ENCODE results near the gene RORC. TPM values are rescaled to one million over a fixed set of nuclear protein-coding genes. Genes with fewer than 3 reads are reported as not detected.

The RORC gene
- total and polyA plus RNA-seq, 2 of the 8 experiments (the other 6 are each of a cell fraction or from before 2014, with no cell fraction given): 0.44 to 0.54 TPM

DNA sequence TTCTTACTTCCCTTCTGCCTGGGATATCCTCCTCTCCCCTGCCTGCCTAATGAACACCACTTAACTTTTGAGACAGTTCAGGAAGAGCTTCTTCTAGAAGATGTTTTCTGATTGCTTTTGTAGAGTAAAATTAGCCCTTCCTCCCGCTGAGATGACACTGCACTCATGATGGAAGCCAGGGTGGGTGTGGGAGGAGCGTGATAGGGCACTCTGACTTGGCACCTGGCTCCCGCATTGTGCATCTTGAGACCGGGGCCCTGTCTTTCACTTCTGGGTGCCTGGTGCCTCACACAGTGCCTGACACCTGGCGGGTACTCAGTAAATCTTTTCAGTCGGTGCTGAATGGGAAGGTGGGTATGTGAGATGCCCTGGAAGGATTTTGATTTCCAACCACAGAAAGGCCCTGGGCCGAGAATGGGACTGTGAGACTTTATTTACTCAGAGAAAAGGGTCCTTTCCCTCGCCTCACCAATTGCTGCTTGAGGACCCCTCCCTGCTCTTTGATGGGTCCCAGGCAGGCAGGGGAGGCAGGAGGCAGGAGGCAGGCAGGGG lies 15.2 kb upstream of the RORC start:
- Histone ChIP-seq H3K79me2 (ENCODE audit: control insufficient read depth in 1 of 2, insufficient read depth in 2 of 2, low read length in 2 of 2) (no peaks in the 10 kb centered on the region), H3K18ac (ENCODE audit: extremely low read depth, low read length) (no peak overlapping the region), H2BK120ac (replicated peaks; ENCODE audit: low read depth, low read length) (no peak overlapping the region), H3K36me3 (ENCODE audit: control insufficient read depth in 2 of 4, insufficient read depth in 4 of 4, low read length in 3 of 4) (no peaks in the 10 kb centered on the region), H4K20me1 (replicated peaks in 1 of 2; ENCODE audit: control insufficient read depth in 1 of 2, insufficient read depth in 2 of 2, low read length in 2 of 2) (no peaks in the 10 kb centered on the region), H4K5ac (ENCODE audit: insufficient read length, low read depth, low read length) (no peak overlapping the region), H2AFZ (ENCODE audit: low read length) (no peak overlapping the region), H3K4me3 (ENCODE audit: extremely low read depth in 1 of 4, insufficient read depth in 2 of 4, low read depth in 3 of 4, low read length in 4 of 4) (no peak overlapping the region), H3K14ac (ENCODE audit: insufficient read length) (no peak overlapping the region), H3K9ac (replicated peaks in 1 of 4; ENCODE audit: extremely low read depth in 1 of 4, low read depth in 3 of 4, low read length in 3 of 4) (no peak overlapping the region; a peak in 1 of 7 replicates), H2BK20ac (ENCODE audit: low read length) (peak overlapping the region; percentile 72; the same call in 1 of the 2 replicates), H3K27me3 (replicated peaks in 1 of 4; ENCODE audit: control insufficient read depth in 3 of 4, extremely low read depth in 1 of 4, insufficient read depth in 3 of 4, low read length in 3 of 4) (no peaks in the 10 kb centered on the region), H4K91ac (replicated peaks; ENCODE audit: insufficient read length, low read length) (no peak overlapping the region), H3K79me1 (ENCODE audit: low read depth, low read length) (no peaks in the 10 kb centered on the region), H3K56ac (replicated peaks; ENCODE audit: insufficient read length, low read depth, low read length) (no peak overlapping the region), H2BK5ac (ENCODE audit: low read depth, low read length) (no peak overlapping the region; the same call in 1 of the 2 replicates), H3K4ac (replicated peaks; ENCODE audit: insufficient read length, low read depth, low read length) (peak overlapping the region; percentile 48), H3K9me3 (ENCODE audit: insufficient read depth in 2 of 2, low read depth in 1 of 2, low read length in 1 of 2) (no peaks in the 10 kb centered on the region), H3K4me2 (ENCODE audit: insufficient read depth in 1 of 2, low read depth in 2 of 2, low read length in 2 of 2) (0 out of 4 replicates have a peak overlapping the region, but pooled peaks have one; percentile 11 to 30), H3K27ac (ENCODE audit: low read depth, low read length) (no peak overlapping the region), H2BK12ac (ENCODE audit: low read depth, low read length) (no peak overlapping the region), H2AK5ac (ENCODE audit: low read depth, low read length) (no peak overlapping the region), H4K8ac (ENCODE audit: extremely low read depth, insufficient read depth, low read length) (no peak overlapping the region), H3K4me1 (replicated peaks in 1 of 4; ENCODE audit: control insufficient read depth in 3 of 4, insufficient read depth in 4 of 4, low read length in 3 of 4) (peaks cover 6 to 11% (median 7%) of the 10 kb centered on the region in 4 experiments), H3K23ac (ENCODE audit: insufficient read length) (no peak overlapping the region), H3K23me2 (ENCODE audit: low read depth, low read length) (0 out of 2 replicates have a peak, but pooled peaks cover 4% of the 10 kb centered on the region), H2BK15ac (ENCODE audit: low read length) (0 out of 2 replicates have a peak overlapping the region, but pooled peaks have one; percentile 88)
- FAIRE-seq (no peak), DNase-seq (ENCODE audit: low read depth in 1 of 2, low spot score in 2 of 2) (no peak)
- WGBS, 2 experiments (ENCODE audit: extremely low coverage in 1 of 2, insufficient coverage in 1 of 2, insufficient read length in 1 of 2, insufficient replicate concordance in 2 of 2, low coverage in 1 of 2, low lambda C conversion rate in 2 of 2, missing lambda C conversion rate in 1 of 2): 75% methylated on average over 8 of the region's 8 CpGs; no CpG with 5 or more reads in 1 of the 2 experiments
- CTCF ChIA-PET (ENCODE audit: partially characterized antibody): interaction anchor here (0.6 to 1.3 kb wide), 7 partner anchors 10 to 408 kb away, joined by 3 to 7 read pairs (median 3); no protein-coding TSS in a partner anchor
- POLR2A ChIA-PET (ENCODE audit: partially characterized antibody): interaction anchor here (1.3 kb wide), 1 partner anchor 12 kb away, joined by 4 read pairs; no protein-coding TSS in a partner anchor
- TF ChIP-seq CHD1 (IDR thresholded peaks at IDR 0.05; ENCODE audit: low read depth, low read length) (no peak), KDM4A (IDR thresholded peaks at IDR 0.05; ENCODE audit: low read depth, low read length, severe bottlenecking) (no peak)

All from H1 (cell line).